Transverse colon (tissue), 4 donors: Measurements from ENCODE around the gene SEM1. TPM values are rescaled to one million over a fixed set of nuclear protein-coding genes. Genes with fewer than 3 reads are reported as not detected.

Experiments
- DNase-seq: peaks from one replicate; pipeline ENCODE4 v3.0.0-alpha.2; 2019
- H3K27ac ChIP-seq, 4 donors: fragments of 200-600 bp; sonication (generic); 2 replicates each; pipeline ENCODE4 v1.5.1; 2016 to 2018; ENCODE audit warnings: inconsistent platforms in 4 of 4
- H3K27me3 ChIP-seq: fragments of 200-600 bp; sonication (generic); 2 replicates; pipeline ENCODE4 v1.5.1; 2017; ENCODE audit warnings: inconsistent platforms
- H3K36me3 ChIP-seq, 4 donors: fragments of 200-600 bp; sonication (generic); 2 replicates each; pipeline ENCODE4 v1.5.1; 2017 to 2019; ENCODE audit warnings: inconsistent platforms in 4 of 4
- H3K4me1 ChIP-seq, 4 donors: fragments of 200-600 bp; sonication (generic); 2 replicates each; pipeline ENCODE4 v1.5.1; 2017 to 2020; ENCODE audit warnings: inconsistent platforms in 4 of 4
- H3K4me3 ChIP-seq, 4 donors: fragments of 200-600 bp; sonication (generic); 1 replicate in 1 of 4; 2 replicates in 3 of 4; pipeline versions ENCODE4 v1.5.1 to v1.6.1; 2017 to 2019; ENCODE audit warnings: inconsistent platforms in 4 of 4
- H3K9me3 ChIP-seq, 2 donors: fragments of 200-600 bp; sonication (generic); 2 replicates each; pipeline ENCODE4 v1.5.1; 2017 to 2019; ENCODE audit warnings: inconsistent platforms in 2 of 2
- EP300 ChIP-seq: sonication (generic); formaldehyde crosslinking; IDR thresholded peaks from one replicate; pipeline ENCODE4 v1.6.1; 2017; ENCODE audit warnings: antibody characterized with exemption, low read depth
- POLR2A ChIP-seq: fragments of 450-650 bp; IDR thresholded peaks from one replicate; pipeline ENCODE4 v1.6.1; 2016; ENCODE audit warnings: antibody characterized with exemption, mild to moderate bottlenecking, moderate library complexity
- POLR2AphosphoS5 ChIP-seq, 3 donors: sonication (generic); formaldehyde crosslinking; IDR thresholded peaks; one replicate each; pipeline ENCODE4 v1.6.1; 2016; ENCODE audit warnings: antibody characterized with exemption in 3 of 3
- WGBS, 2 donors: methylation state at CpG; one replicate each; pipeline ENCODE4 v1.1.5; 2018; ENCODE audit warnings: low coverage in 1 of 2; 5-methylcytosine and 5-hydroxymethylcytosine counted together
- in situ Hi-C, 4 donors: fragments of 200-750 bp; cut with MboI; loops; one replicate each; pipeline versions ENCODE4 v1.15.0 to v1.15.1; 2017; ENCODE audit warnings: low sequenced_read_pairs in 3 of 4, low pct_ligation_motif_present in 1 of 4, low pct_unique_long_range_greater_than_20kb in 1 of 4
- intact Hi-C: fragments of 100-400 bp; cut with DNase I; formaldehyde crosslinking; loops from one replicate; pipeline ENCODE4 v1.15.1; 2023; ENCODE audit warnings: low total_unique reads
- total RNA-seq, 4 donors: library from RNA; depleted of rRNA; stranded (reverse); fragments of >200 nt; gene quantifications; one replicate each; pipeline ENCODE4 v1.1.0, GENCODE V29; 2016
- TF ChIP-seq, protein P1 (sequence below), 5 experiments: fragments of 200-600 bp in 3 of 5; fragments of 450-650 bp in 2 of 5; sonication (generic) in 3 of 5; IDR thresholded peaks; 1 replicate in 2 of 5; 2 replicates in 3 of 5; pipeline ENCODE4 v1.5.1; 2016 to 2017; ENCODE audit warnings: antibody characterized with exemption in 5 of 5, inconsistent platforms in 3 of 5, mild to moderate bottlenecking in 2 of 5, moderate library complexity in 1 of 5

Gene SEM1
- total RNA-seq, 4 donors from 2014 or later = 3.4 to 16.2 (median 15.6) TPM

GRCh38 chr7:96657347-96658021 is 52.2 kb downstream of the SEM1 start:
- no peak overlapping the region for H3K27ac ChIP-seq
- no peaks in the 10 kb centered on the region for H3K4me1 ChIP-seq
- WGBS, 2 donors = 81 to 85% methylated on average over 3 to 7 of the region's 7 CpGs
- TF ChIP-seq EP300 (no peak), POLR2A (no peak), POLR2AphosphoS5 (IDR thresholded peaks at IDR 0.05) (no peak)
- TF ChIP-seq, protein P1, sequence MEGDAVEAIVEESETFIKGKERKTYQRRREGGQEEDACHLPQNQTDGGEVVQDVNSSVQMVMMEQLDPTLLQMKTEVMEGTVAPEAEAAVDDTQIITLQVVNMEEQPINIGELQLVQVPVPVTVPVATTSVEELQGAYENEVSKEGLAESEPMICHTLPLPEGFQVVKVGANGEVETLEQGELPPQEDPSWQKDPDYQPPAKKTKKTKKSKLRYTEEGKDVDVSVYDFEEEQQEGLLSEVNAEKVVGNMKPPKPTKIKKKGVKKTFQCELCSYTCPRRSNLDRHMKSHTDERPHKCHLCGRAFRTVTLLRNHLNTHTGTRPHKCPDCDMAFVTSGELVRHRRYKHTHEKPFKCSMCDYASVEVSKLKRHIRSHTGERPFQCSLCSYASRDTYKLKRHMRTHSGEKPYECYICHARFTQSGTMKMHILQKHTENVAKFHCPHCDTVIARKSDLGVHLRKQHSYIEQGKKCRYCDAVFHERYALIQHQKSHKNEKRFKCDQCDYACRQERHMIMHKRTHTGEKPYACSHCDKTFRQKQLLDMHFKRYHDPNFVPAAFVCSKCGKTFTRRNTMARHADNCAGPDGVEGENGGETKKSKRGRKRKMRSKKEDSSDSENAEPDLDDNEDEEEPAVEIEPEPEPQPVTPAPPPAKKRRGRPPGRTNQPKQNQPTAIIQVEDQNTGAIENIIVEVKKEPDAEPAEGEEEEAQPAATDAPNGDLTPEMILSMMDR (IDR thresholded peaks at IDR 0.05) = no peak
- no peak overlapping the region for H3K4me3 ChIP-seq
- H3K9me3 ChIP-seq = no peaks in the 10 kb centered on the region
- no peaks in the 10 kb centered on the region for H3K36me3 ChIP-seq
- H3K27me3 ChIP-seq = no peaks in the 10 kb centered on the region
- intact Hi-C loops = no loop called here
- no peak for DNase-seq
- in situ Hi-C loops = no loop called here

DNA sequence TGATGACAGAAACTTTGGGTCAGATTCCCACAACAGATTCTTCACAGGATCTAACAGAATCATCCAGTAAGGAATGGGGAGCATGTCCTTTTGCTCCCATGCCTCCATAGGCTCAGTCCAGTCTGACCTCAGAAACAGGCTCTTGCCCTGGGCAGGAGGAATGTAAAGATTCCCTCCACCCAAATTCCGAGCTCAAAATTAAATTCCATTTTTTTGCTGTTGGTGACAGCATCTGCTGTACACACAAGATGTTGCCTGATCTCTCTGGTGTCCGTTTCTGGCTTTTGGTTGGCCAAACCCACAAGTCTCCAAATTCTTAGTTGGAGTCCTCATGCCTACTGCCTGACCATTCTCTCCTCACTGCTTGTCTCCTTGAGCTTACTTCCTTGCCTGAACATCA is 53.7 kb downstream of the SEM1 start:
- DNase-seq = no peak
- WGBS, 2 donors = 87 to 100% methylated on average over 1 to 2 of the region's 2 CpGs
- in situ Hi-C loops = no loop called here
- TF ChIP-seq POLR2A (no peak), EP300 (no peak), POLR2AphosphoS5 (IDR thresholded peaks at IDR 0.05) (no peak)
- Histone ChIP-seq H3K27me3 (no peaks in the 10 kb centered on the region), H3K4me1 (no peaks in the 10 kb centered on the region), H3K9me3 (no peaks in the 10 kb centered on the region), H3K27ac (no peak overlapping the region), H3K36me3 (no peaks in the 10 kb centered on the region), H3K4me3 (no peak overlapping the region)
- intact Hi-C loops = no loop called here

DNA sequence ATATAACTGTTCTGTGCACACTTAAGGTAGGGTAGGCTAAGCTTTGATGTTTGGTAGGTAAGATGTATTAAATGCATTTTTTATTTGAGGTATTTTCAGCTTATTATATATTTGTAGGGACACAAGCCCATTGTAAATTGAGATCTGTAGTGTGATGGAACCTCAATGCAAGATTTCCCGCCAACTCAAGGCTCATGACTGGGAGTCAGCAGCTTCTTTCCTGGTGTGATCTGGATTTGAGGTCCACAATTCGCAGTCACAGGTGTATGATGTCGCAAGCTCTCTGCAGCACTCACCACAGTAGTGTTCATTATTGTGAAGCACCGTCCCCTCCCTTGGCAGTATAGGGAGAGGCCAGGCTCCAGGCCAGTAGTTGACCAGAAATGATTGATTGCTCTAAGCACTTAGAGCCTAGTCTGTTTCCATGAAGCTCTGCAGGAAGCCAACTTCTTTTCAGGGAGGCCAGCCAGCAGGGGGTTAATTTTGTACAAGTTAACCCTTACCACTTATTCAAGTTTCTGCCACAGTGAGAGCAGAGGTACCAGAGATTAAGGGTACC is 54.9 kb downstream of the SEM1 start:
- in situ Hi-C loops = no loop called here
- H3K36me3 ChIP-seq = no peaks in the 10 kb centered on the region
- WGBS, 2 donors = 80 to 89% methylated on average over 1 to 4 of the region's 4 CpGs
- intact Hi-C loops = no loop called here
- no peaks in the 10 kb centered on the region for H3K9me3 ChIP-seq
- no peak overlapping the region for H3K4me3 ChIP-seq
- no peaks in the 10 kb centered on the region for H3K4me1 ChIP-seq
- TF ChIP-seq, protein P1 (IDR thresholded peaks at IDR 0.05) = no peak
- TF ChIP-seq EP300 (no peak), POLR2AphosphoS5 (IDR thresholded peaks at IDR 0.05) (no peak), POLR2A (no peak)
- no peaks in the 10 kb centered on the region for H3K27me3 ChIP-seq
- H3K27ac ChIP-seq = no peak overlapping the region
- no peak for DNase-seq

DNA sequence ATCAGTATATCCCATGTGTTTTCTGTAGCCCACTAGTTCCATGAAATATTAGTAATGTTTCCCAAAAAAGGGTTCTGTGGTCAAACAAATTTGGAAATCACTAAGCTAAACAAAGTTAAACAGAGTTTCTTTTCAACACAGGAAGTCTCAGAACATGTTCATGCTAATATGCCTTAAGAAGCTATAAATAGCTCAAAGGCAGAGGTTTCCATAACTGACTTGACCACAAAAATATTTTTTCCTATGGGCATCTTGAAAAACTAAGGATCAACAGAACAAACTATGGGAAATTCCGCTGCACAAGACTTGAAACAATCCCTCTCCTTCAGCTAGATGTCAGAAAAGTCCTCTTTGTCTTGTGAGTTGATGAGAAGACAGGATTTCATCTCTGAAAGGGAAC is 59.7 kb downstream of the SEM1 start:
- intact Hi-C loops = no loop called here
- TF ChIP-seq, protein P1 (IDR thresholded peaks at IDR 0.05) = no peak
- TF ChIP-seq EP300 = no peak
- no peak for TF ChIP-seq POLR2AphosphoS5 (IDR thresholded peaks at IDR 0.05)
- no peak for TF ChIP-seq POLR2A
- Histone ChIP-seq H3K4me3 (no peak overlapping the region), H3K4me1 (no peaks in the 10 kb centered on the region), H3K27me3 (no peaks in the 10 kb centered on the region), H3K36me3 (no peaks in the 10 kb centered on the region), H3K27ac (no peak overlapping the region), H3K9me3 (no peaks in the 10 kb centered on the region)
- WGBS, 2 donors = 76 to 78% methylated on average over 1 of the region's 1 CpG
- DNase-seq = no peak
- in situ Hi-C loops = no loop called here
